ENCODE data around the gene NMNAT3.

DNA sequence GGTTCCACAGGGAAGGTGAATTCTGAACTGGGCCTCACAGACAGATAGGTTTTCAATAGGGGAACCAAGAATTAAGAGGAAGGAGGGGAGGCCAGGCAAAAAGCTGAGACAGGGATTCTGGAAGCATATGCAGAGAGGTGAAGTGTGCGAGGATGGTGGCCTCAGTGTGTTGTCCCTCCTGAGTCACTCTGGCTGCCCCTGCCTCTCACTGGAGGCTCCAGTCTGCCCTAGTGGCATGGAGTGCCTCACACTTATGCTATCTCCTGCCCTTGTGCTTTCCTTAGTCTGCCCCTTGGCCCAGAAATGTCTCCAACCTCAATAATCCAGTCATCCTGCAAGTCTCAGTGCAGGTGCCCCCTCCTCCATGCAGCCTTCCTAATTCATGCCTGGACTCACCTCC is 106.1 kb downstream of the NMNAT3 start:
- TF ChIP-seq POLR2AphosphoS5 (IDR thresholded peaks at IDR 0.05) = no peak
- TF ChIP-seq, protein P1, sequence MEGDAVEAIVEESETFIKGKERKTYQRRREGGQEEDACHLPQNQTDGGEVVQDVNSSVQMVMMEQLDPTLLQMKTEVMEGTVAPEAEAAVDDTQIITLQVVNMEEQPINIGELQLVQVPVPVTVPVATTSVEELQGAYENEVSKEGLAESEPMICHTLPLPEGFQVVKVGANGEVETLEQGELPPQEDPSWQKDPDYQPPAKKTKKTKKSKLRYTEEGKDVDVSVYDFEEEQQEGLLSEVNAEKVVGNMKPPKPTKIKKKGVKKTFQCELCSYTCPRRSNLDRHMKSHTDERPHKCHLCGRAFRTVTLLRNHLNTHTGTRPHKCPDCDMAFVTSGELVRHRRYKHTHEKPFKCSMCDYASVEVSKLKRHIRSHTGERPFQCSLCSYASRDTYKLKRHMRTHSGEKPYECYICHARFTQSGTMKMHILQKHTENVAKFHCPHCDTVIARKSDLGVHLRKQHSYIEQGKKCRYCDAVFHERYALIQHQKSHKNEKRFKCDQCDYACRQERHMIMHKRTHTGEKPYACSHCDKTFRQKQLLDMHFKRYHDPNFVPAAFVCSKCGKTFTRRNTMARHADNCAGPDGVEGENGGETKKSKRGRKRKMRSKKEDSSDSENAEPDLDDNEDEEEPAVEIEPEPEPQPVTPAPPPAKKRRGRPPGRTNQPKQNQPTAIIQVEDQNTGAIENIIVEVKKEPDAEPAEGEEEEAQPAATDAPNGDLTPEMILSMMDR (IDR thresholded peaks at IDR 0.05) = no peak
- no peak for TF ChIP-seq POLR2A (IDR thresholded peaks at IDR 0.05)
- TF ChIP-seq EP300 (IDR thresholded peaks at IDR 0.05; ENCODE audit: low read depth) = no peak

All from transverse colon (tissue), 4 donors.